Measurements from ENCODE around the gene F2.

DNA sequence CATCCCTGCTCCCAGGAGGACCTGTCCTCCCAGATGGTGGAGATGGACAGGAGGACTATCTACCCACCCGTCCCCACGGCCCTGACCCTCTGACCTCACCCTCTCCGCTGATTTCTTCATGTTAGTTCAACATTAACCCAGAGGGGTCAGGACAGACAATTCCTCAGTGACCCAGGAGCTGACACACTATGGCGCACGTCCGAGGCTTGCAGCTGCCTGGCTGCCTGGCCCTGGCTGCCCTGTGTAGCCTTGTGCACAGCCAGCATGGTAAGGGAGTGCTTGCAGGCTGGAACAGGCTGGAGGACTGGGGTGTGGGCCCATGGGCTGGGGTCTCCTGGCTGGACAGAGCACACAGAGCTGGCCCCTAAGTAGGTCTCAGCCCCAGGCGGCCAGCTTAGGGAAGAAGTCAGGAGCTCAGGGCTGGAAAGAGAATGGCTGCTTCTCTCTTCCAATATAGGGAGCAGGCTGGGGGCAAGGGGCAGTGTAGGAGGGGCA lies at the start of gene F2:
- TF ChIP-seq, protein P1, sequence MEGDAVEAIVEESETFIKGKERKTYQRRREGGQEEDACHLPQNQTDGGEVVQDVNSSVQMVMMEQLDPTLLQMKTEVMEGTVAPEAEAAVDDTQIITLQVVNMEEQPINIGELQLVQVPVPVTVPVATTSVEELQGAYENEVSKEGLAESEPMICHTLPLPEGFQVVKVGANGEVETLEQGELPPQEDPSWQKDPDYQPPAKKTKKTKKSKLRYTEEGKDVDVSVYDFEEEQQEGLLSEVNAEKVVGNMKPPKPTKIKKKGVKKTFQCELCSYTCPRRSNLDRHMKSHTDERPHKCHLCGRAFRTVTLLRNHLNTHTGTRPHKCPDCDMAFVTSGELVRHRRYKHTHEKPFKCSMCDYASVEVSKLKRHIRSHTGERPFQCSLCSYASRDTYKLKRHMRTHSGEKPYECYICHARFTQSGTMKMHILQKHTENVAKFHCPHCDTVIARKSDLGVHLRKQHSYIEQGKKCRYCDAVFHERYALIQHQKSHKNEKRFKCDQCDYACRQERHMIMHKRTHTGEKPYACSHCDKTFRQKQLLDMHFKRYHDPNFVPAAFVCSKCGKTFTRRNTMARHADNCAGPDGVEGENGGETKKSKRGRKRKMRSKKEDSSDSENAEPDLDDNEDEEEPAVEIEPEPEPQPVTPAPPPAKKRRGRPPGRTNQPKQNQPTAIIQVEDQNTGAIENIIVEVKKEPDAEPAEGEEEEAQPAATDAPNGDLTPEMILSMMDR (conservative IDR thresholded peaks at IDR 0.05; ENCODE audit: low read length) = no peak
- TF ChIP-seq EZH2phosphoT487 (IDR thresholded peaks at IDR 0.05; ENCODE audit: borderline replicate concordance) = no peak

Data from Loucy (cell line).